Measurements from ENCODE around the gene SPECC1L. TPM values are rescaled to one million over a fixed set of nuclear protein-coding genes. Genes with fewer than 3 reads are reported as not detected.

Gene SPECC1L
- total and polyA plus RNA-seq, 2 experiments from 2014 or later: 19.7 to 43.2 TPM

GRCh38 chr22:24350627-24351026 is 80.0 kb downstream of the SPECC1L start:
- Histone ChIP-seq H3K9me3 (ENCODE audit: low read depth) (no peaks in the 10 kb centered on the region), H3K4me1 (ENCODE audit: low read depth) (peaks cover 11% of the 10 kb centered on the region), H3K4me3 (no peak overlapping the region), H3K36me3 (peaks cover 49% of the 10 kb centered on the region), H3K27ac (no peak overlapping the region), H3K27me3 (no peaks in the 10 kb centered on the region)
- no peak for DNase-seq (ENCODE audit: low read depth in 1 of 2, low spot score in 1 of 2)
- no peak for TF ChIP-seq CTCF (IDR thresholded peaks at IDR 0.05; ENCODE audit: low read depth, low read length)

GRCh38 chr22:24353121-24353520 is 82.5 kb downstream of the SPECC1L start:
- Histone ChIP-seq H3K36me3 (peaks cover 31% of the 10 kb centered on the region), H3K9me3 (ENCODE audit: low read depth) (no peaks in the 10 kb centered on the region), H3K27ac (no peak overlapping the region), H3K4me3 (no peak overlapping the region), H3K27me3 (no peaks in the 10 kb centered on the region), H3K4me1 (ENCODE audit: low read depth) (peaks cover 8% of the 10 kb centered on the region)
- DNase-seq (ENCODE audit: low read depth in 1 of 2, low spot score in 1 of 2): no peak
- TF ChIP-seq CTCF (IDR thresholded peaks at IDR 0.05; ENCODE audit: low read depth, low read length): no peak

- Histone ChIP-seq H3K27ac (no peak overlapping the region), H3K9me3 (ENCODE audit: low read depth) (no peaks in the 10 kb centered on the region), H3K36me3 (peaks cover 32% of the 10 kb centered on the region), H3K4me3 (no peak overlapping the region), H3K27me3 (no peaks in the 10 kb centered on the region), H3K4me1 (ENCODE audit: low read depth) (peaks cover 10% of the 10 kb centered on the region)
- DNase-seq (ENCODE audit: low read depth in 1 of 2, low spot score in 1 of 2): peak in 1 of 2 donors; percentile 35
- no peak for TF ChIP-seq CTCF (IDR thresholded peaks at IDR 0.05; ENCODE audit: low read depth, low read length)
Observed at GRCh38 chr22:24355574-24355973, 84.9 kb downstream of the SPECC1L start.

- Histone ChIP-seq H3K36me3 (peaks cover 22% of the 10 kb centered on the region), H3K27me3 (no peaks in the 10 kb centered on the region), H3K9me3 (ENCODE audit: low read depth) (no peaks in the 10 kb centered on the region), H3K27ac (peak overlapping the region; percentile 19), H3K4me3 (no peak overlapping the region), H3K4me1 (ENCODE audit: low read depth) (peaks cover 10% of the 10 kb centered on the region)
- DNase-seq (ENCODE audit: low read depth in 1 of 2, low spot score in 1 of 2): no peak
- TF ChIP-seq CTCF (IDR thresholded peaks at IDR 0.05; ENCODE audit: low read depth, low read length): no peak
Observed at GRCh38 chr22:24357547-24357946, 86.9 kb downstream of the SPECC1L start.

- Histone ChIP-seq H3K27me3 (no peaks in the 10 kb centered on the region), H3K4me1 (ENCODE audit: low read depth) (peaks cover 10% of the 10 kb centered on the region)
- no peak for DNase-seq (ENCODE audit: low read depth in 1 of 2, low spot score in 1 of 2)
Observed at GRCh38 chr22:24358105-24358836, 87.6 kb downstream of the SPECC1L start.

More at GRCh38 chr22:24358105-24358836, 87.6 kb downstream of the SPECC1L start:
- TF ChIP-seq CTCF (IDR thresholded peaks at IDR 0.05; ENCODE audit: low read depth, low read length): no peak
- H3K9me3 ChIP-seq (ENCODE audit: low read depth): no peaks in the 10 kb centered on the region
- no peak overlapping the region for H3K4me3 ChIP-seq
- peak overlapping the region; percentile 66 for H3K27ac ChIP-seq
- peaks cover 28% of the 10 kb centered on the region for H3K36me3 ChIP-seq
